H1 (cell line): ENCODE measurements around the gene PBX2.

Experiments
- CBX8 ChIP-seq: fragments of 300-800, 300-1000 bp; sonication (generic); IDR thresholded peaks from 2 replicates; pipeline ENCODE4 v1.7.1; 2016; ENCODE audit warnings: low read depth, low read length, borderline replicate concordance
- CTCF ChIP-seq, 3 experiments: IDR thresholded peaks; 1 replicate in 2 of 3; 2 replicates in 1 of 3; pipeline versions ENCODE4 v1.5.1 to v1.6.1; 2011; ENCODE audit warnings: low read length in 3 of 3, mild to moderate bottlenecking in 3 of 3, inconsistent platforms in 2 of 3, low read depth in 1 of 3, moderate library complexity in 1 of 3; ENCODE audit not compliant: insufficient read depth in 1 of 3; ENCODE audit errors: control extremely low read depth in 1 of 3
- EZH2 ChIP-seq: fragments of 200-600 bp; sonication (generic); IDR thresholded peaks from 2 replicates; pipeline ENCODE4 v1.7.1; 2012; ENCODE audit warnings: low read depth, mild to moderate bottlenecking, moderate library complexity, low read length, inconsistent platforms; ENCODE audit not compliant: severe bottlenecking

- TF ChIP-seq EZH2 (no peak), CTCF (IDR thresholded peaks at IDR 0.05; ENCODE audit: control extremely low read depth in 1 of 3, insufficient read depth in 1 of 3, low read depth in 1 of 3, low read length in 3 of 3) (no peak), CBX8 (no peak)
Observed at GRCh38 chr6:32210191-32210601, 20.2 kb upstream of the PBX2 start.
